Measurements from ENCODE around the gene ABCA8. TPM values are rescaled to one million over a fixed set of nuclear protein-coding genes. Genes with fewer than 3 reads are reported as not detected.

Gene ABCA8
- polyA plus RNA-seq, 3 donors: not detected

GRCh38 chr17:68924793-68925720 is 30.1 kb downstream of the ABCA8 start:
- no peak overlapping the region for H3K4me3 ChIP-seq (replicated peaks in 1 of 3; ENCODE audit: low read depth in 2 of 3, low read length in 3 of 3)
- intact Hi-C loops (cut with micrococcal nuclease): no loop called here
- Mint-ChIP-seq H3K27ac (no peak overlapping the region), H3K27me3 (ENCODE audit: low read depth in 3 of 3) (peaks cover 0 to 2% (median 0%) of the 10 kb centered on the region in 3 donors), H3K4me1 (peaks cover 4% of the 10 kb centered on the region), H3K36me3 (no peaks in the 10 kb centered on the region), H3K9me3 (peaks cover 0 to 1% (median 0%) of the 10 kb centered on the region in 7 donors), H3K4me3 (no peak overlapping the region)
- no peaks in the 10 kb centered on the region for H4K20me1 ChIP-seq (ENCODE audit: insufficient read depth, low read length)
- no peaks in the 10 kb centered on the region for H3K27me3 ChIP-seq (ENCODE audit: control insufficient read depth in 2 of 2, insufficient read depth in 2 of 2, low read length in 2 of 2)
- H3K27ac ChIP-seq (ENCODE audit: low read depth in 1 of 2, low read length in 2 of 2): no peak overlapping the region
- no peaks in the 10 kb centered on the region for H3K9me3 ChIP-seq (replicated peaks in 1 of 2; ENCODE audit: control insufficient read depth in 1 of 2, insufficient read depth in 1 of 2, low read length in 2 of 2)
- H3K79me2 ChIP-seq (ENCODE audit: insufficient read depth, low read length): no peaks in the 10 kb centered on the region
- no peak overlapping the region for H2AFZ ChIP-seq (ENCODE audit: insufficient read depth, low read depth, low read length, poor library complexity, severe bottlenecking)
- no peaks in the 10 kb centered on the region for H3K36me3 ChIP-seq (replicated peaks in 1 of 2; ENCODE audit: control insufficient read depth in 1 of 2, insufficient read depth in 2 of 2, low read length in 2 of 2)
- no peak overlapping the region for H3K4me2 ChIP-seq (replicated peaks; ENCODE audit: extremely low read depth, low read length, poor library complexity, severe bottlenecking)
- DNase-seq: peak in 1 of 3 donors; percentile 7
- TF ChIP-seq CTCF (IDR thresholded peaks at IDR 0.05): no peak
- H3K9ac ChIP-seq (ENCODE audit: insufficient read depth, low read length, poor library complexity, severe bottlenecking): no peak overlapping the region
- 100% methylated on average over 4 of the region's 9 CpGs for WGBS (ENCODE audit: insufficient coverage)
- H3K4me1 ChIP-seq (ENCODE audit: control insufficient read depth in 1 of 2, insufficient read depth in 2 of 2, low read length in 2 of 2): no peaks in the 10 kb centered on the region

GRCh38 chr17:68910789-68911431 is 44.3 kb downstream of the ABCA8 start:
- no peak overlapping the region for H3K27ac ChIP-seq (ENCODE audit: low read depth in 1 of 2, low read length in 2 of 2)
- H3K4me3 ChIP-seq (replicated peaks in 1 of 3; ENCODE audit: low read depth in 2 of 3, low read length in 3 of 3): no peak overlapping the region
- H3K4me1 ChIP-seq (ENCODE audit: control insufficient read depth in 1 of 2, insufficient read depth in 2 of 2, low read length in 2 of 2): peaks cover 15 to 21% of the 10 kb centered on the region in 2 donors
- Mint-ChIP-seq H3K4me3 (no peak overlapping the region), H3K27me3 (ENCODE audit: low read depth in 3 of 3) (peaks cover 0 to 2% (median 0%) of the 10 kb centered on the region in 3 donors), H3K4me1 (peaks cover 20% of the 10 kb centered on the region), H3K36me3 (no peaks in the 10 kb centered on the region), H3K9me3 (peaks cover 0 to 5% (median 4%) of the 10 kb centered on the region in 7 donors), H3K27ac (peak overlapping the region in 2 of 7 donors; percentile 46 to 71)
- no peaks in the 10 kb centered on the region for H3K36me3 ChIP-seq (replicated peaks in 1 of 2; ENCODE audit: control insufficient read depth in 1 of 2, insufficient read depth in 2 of 2, low read length in 2 of 2)
- no peaks in the 10 kb centered on the region for H3K27me3 ChIP-seq (ENCODE audit: control insufficient read depth in 2 of 2, insufficient read depth in 2 of 2, low read length in 2 of 2)
- no peaks in the 10 kb centered on the region for H3K9me3 ChIP-seq (replicated peaks in 1 of 2; ENCODE audit: control insufficient read depth in 1 of 2, insufficient read depth in 1 of 2, low read length in 2 of 2)
- no peak overlapping the region for H3K9ac ChIP-seq (ENCODE audit: insufficient read depth, low read length, poor library complexity, severe bottlenecking)
- H3K79me2 ChIP-seq (ENCODE audit: insufficient read depth, low read length): no peaks in the 10 kb centered on the region
- intact Hi-C loops (cut with micrococcal nuclease): no loop called here
- H3K4me2 ChIP-seq (replicated peaks; ENCODE audit: extremely low read depth, low read length, poor library complexity, severe bottlenecking): no peak overlapping the region
- DNase-seq: no peak
- H4K20me1 ChIP-seq (ENCODE audit: insufficient read depth, low read length): no peaks in the 10 kb centered on the region
- TF ChIP-seq CTCF (IDR thresholded peaks at IDR 0.05): no peak
- 100% methylated on average over 2 of the region's 2 CpGs for WGBS (ENCODE audit: insufficient coverage)
- H2AFZ ChIP-seq (ENCODE audit: insufficient read depth, low read depth, low read length, poor library complexity, severe bottlenecking): no peak overlapping the region
